GM21390 (cell line): ENCODE results near the gene EFCAB6.

Experiments used
- ATAC-seq: cut with Tn5 transposase; IDR thresholded peaks from one replicate; pipeline ENCODE4 v1.9.1; 2021; ENCODE audit not compliant: unreplicated experiment

Gene EFCAB6

GRCh38 chr22:43533656-43534428 is 278.3 kb downstream of the EFCAB6 start:
- no peak for ATAC-seq

- no peak for ATAC-seq
Measured at GRCh38 chr22:43533156-43533530, 279.0 kb downstream of the EFCAB6 start.

GRCh38 chr22:43532301-43533155 is 279.6 kb downstream of the EFCAB6 start:
- ATAC-seq = no peak

- ATAC-seq = no peak
Measured at GRCh38 chr22:43531651-43532050, 280.5 kb downstream of the EFCAB6 start.

GRCh38 chr22:43530349-43531201 is 281.5 kb downstream of the EFCAB6 start:
- ATAC-seq = no peak

GRCh38 chr22:43529934-43530333 is 282.2 kb downstream of the EFCAB6 start:
- no peak for ATAC-seq

- ATAC-seq = no peak
Measured at GRCh38 chr22:43529461-43529860, 282.6 kb downstream of the EFCAB6 start.

- ATAC-seq = no peak
Measured at GRCh38 chr22:43528601-43529360, 283.3 kb downstream of the EFCAB6 start.

GRCh38 chr22:43526946-43527345 is 285.2 kb downstream of the EFCAB6 start:
- no peak for ATAC-seq

- no peak for ATAC-seq
Measured at GRCh38 chr22:43526117-43526655, 285.9 kb downstream of the EFCAB6 start.

- ATAC-seq = no peak
Measured at GRCh38 chr22:43521716-43522115, 290.4 kb downstream of the EFCAB6 start.

- no peak for ATAC-seq
Measured at GRCh38 chr22:43520632-43521039, 291.5 kb downstream of the EFCAB6 start.

GRCh38 chr22:43516996-43517635 is 295.0 kb downstream of the EFCAB6 start:
- ATAC-seq = no peak

- ATAC-seq = no peak
Measured at GRCh38 chr22:43516386-43516785, 295.7 kb downstream of the EFCAB6 start.

- no peak for ATAC-seq
Measured at GRCh38 chr22:43515902-43516301, 296.2 kb downstream of the EFCAB6 start.

GRCh38 chr22:43515411-43515810 is 296.7 kb downstream of the EFCAB6 start:
- ATAC-seq = no peak

- ATAC-seq = no peak
Measured at GRCh38 chr22:43514476-43515157, 297.5 kb downstream of the EFCAB6 start.

- no peak for ATAC-seq
Measured at GRCh38 chr22:43512279-43512678, 299.8 kb downstream of the EFCAB6 start.

- no peak for ATAC-seq
Measured at GRCh38 chr22:43511276-43511910, 300.7 kb downstream of the EFCAB6 start.
